PFSK-1 (cell line): ENCODE measurements around the gene PHACTR4.

Experiments used
- FOXP2 ChIP-seq: optimal IDR thresholded peaks from 2 replicates; pipeline ENCODE3; 2011; ENCODE audit warnings: borderline replicate concordance, control low read depth, inconsistent platforms; ENCODE audit not compliant: insufficient read depth; ENCODE audit errors: extremely low read length, extremely low read depth
- POLR2AphosphoS5 ChIP-seq: IDR thresholded peaks from 2 replicates; pipeline ENCODE4 v1.6.1; 2012; ENCODE audit warnings: low read depth, mild to moderate bottlenecking, control low read depth, low read length, moderate library complexity
- REST ChIP-seq, 2 experiments: IDR thresholded peaks; 2 replicates each; pipeline versions ENCODE4 v1.6.1 to v1.8.0; 2011 to 2012; ENCODE audit warnings: low read depth in 2 of 2, low read length in 2 of 2, control low read depth in 1 of 2, inconsistent platforms in 1 of 2, mild to moderate bottlenecking in 1 of 2, moderate library complexity in 1 of 2; ENCODE audit not compliant: insufficient read depth in 1 of 2
- SIN3A ChIP-seq: IDR thresholded peaks from 2 replicates; pipeline ENCODE4 v1.6.1; 2012; ENCODE audit warnings: mild to moderate bottlenecking, low read length, moderate library complexity, borderline replicate concordance; ENCODE audit not compliant: insufficient read depth
- TAF1 ChIP-seq: IDR thresholded peaks from 2 replicates; pipeline ENCODE4 v1.6.1; 2012; ENCODE audit warnings: low read length, control low read depth, borderline replicate concordance; ENCODE audit not compliant: insufficient read depth

The PHACTR4 gene

GRCh38 chr1:28526886-28527285 is 157.3 kb downstream of the PHACTR4 start:
- TF ChIP-seq REST (IDR thresholded peaks at IDR 0.05; ENCODE audit: insufficient read depth in 1 of 2, low read depth in 2 of 2, low read length in 2 of 2) (no peak), FOXP2 (no peak), SIN3A (no peak), TAF1 (no peak), POLR2AphosphoS5 (no peak)

GRCh38 chr1:28530456-28530855 is 160.9 kb downstream of the PHACTR4 start:
- no peak for TF ChIP-seq TAF1

- TF ChIP-seq REST (IDR thresholded peaks at IDR 0.05; ENCODE audit: insufficient read depth in 1 of 2, low read depth in 2 of 2, low read length in 2 of 2) (no peak), SIN3A (no peak), POLR2AphosphoS5 (no peak), TAF1 (no peak), FOXP2 (no peak)
These were observed 165.1 kb downstream of the PHACTR4 start for GRCh38 chr1:28534671-28535070.

- no peak for TF ChIP-seq TAF1
- no peak for TF ChIP-seq POLR2AphosphoS5
- no peak for TF ChIP-seq REST (IDR thresholded peaks at IDR 0.05; ENCODE audit: insufficient read depth in 1 of 2, low read depth in 2 of 2, low read length in 2 of 2)
- TF ChIP-seq SIN3A: no peak
- TF ChIP-seq FOXP2: no peak
These were observed 165.6 kb downstream of the PHACTR4 start for GRCh38 chr1:28535180-28535579.

GRCh38 chr1:28537457-28538199 is 168.1 kb downstream of the PHACTR4 start:
- TF ChIP-seq POLR2AphosphoS5 (no peak), TAF1 (no peak), REST (IDR thresholded peaks at IDR 0.05; ENCODE audit: insufficient read depth in 1 of 2, low read depth in 2 of 2, low read length in 2 of 2) (no peak), FOXP2 (no peak), SIN3A (no peak)
